Stimulated activated CD4-positive, alpha-beta T cell treated with anti-CD3 and anti-CD28 coated beads, Interleukin-4, amount 100 ng/mL, for 1 hour (primary cell): ENCODE results near the gene TTYH2.
"Not testable (repeated sequence)": the region's sequence is repeated elsewhere in the genome, so short reads cannot be mapped to it uniquely, and the experiment has no call there.

Source experiments
- DNase-seq: peaks from one replicate; pipeline ENCODE4 v3.0.0-alpha.2; 2020

The TTYH2 gene

DNA sequence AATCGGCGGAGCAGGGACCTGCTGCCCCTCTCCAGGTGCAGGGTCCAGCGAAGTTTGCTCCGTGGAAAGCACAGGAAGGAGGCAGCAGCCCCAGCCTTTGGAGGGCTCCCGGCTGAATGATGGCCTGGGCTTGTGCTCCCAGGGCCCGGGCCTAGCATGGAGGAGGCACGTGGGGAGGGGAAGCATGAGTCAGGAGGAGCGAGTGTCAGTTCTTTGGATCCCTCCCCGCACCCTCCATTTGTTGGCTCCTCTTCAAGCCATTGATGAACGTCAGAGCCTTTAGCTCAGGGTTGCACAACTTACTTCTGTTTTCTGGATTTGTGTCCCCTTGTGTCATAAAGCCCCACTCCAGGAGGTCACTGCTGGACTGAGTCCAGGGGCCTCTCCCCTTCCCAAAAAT lies 25.8 kb downstream of the TTYH2 start:
- no peak for DNase-seq

GRCh38 chr17:74240618-74241205 lies 27.3 kb downstream of the TTYH2 start:
- DNase-seq, result no peak

DNA sequence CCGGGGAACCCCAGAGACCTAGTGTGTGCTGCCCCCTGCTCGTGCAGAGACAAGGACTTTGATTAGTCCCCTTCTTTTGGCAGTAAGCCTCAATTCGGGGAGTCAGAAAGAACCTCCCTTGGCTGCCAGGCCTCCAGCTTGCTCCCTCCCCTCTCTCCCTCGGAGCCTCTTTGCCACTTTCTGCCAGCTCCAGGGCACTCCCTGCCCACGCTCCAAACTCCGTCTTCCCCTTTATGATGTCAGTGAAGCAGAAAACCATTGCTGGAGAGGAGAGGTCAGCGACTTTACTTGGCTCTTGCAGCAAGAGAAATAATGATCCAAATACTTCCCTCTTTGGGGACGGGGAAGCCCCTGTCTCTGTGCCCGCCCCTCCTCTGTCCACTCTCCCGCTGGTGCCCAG lies 28.1 kb downstream of the TTYH2 start:
- DNase-seq, result no peak

- no peak for DNase-seq
Observed at GRCh38 chr17:74241847-74242246, 28.5 kb downstream of the TTYH2 start.

DNA sequence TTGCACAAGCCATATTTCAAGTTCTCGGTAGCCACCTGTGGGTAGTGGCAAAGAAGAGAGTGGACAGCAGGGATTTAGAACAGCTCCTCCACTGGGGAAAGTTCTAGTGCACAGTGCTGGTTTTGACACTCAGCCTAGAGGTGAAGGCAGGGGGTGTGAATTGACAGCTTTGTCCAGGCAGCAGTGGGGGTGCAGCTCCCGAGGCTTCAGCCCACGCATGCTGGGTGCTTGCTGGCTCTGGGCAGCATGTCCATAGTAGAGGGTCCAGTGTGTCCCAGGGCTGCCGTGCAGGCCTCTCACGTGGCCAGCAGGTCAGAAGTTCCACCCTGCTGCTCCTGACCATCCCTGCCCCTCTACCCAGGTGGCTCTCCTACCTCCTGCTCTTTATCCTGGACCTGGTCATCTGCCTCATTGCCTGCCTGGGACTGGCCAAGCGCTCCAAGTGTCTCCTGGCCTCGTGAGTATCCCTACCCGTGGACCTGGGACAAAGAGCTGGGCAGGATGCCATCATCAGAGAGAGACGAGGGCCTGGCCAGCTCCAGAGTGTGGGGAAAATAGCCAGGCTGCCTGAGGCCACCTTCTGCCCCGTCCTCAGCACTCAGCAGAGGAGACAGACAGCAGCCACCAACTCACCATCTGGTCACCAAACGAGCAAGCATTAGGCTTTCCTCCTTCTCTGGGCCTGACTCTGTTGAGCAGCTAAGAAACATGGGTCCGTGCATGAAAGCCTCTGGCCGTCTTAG lies 29.8 kb downstream of the TTYH2 start:
- DNase-seq, result no peak

GRCh38 chr17:74244128-74244527 lies 30.8 kb downstream of the TTYH2 start:
- DNase-seq, result no peak

DNA sequence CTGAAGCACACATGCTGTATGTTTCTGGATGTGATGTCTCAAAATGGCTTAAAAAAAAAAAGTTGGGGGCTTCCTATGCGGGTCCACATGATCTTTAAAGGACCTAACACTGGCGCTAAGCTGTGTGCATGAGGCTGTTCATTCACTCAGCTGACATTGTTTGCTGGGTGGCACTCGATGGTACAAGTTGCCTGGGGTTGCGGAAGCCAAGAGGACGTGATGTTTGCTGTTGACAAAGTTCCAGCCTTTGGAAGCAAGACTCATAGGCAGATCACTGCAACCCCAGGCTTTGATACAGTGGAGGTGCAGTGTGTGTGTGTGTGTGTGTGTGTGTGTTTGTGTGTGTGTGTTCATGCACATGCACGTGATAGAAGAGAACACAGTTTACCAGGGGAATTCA lies 31.2 kb downstream of the TTYH2 start:
- no peak for DNase-seq

DNA sequence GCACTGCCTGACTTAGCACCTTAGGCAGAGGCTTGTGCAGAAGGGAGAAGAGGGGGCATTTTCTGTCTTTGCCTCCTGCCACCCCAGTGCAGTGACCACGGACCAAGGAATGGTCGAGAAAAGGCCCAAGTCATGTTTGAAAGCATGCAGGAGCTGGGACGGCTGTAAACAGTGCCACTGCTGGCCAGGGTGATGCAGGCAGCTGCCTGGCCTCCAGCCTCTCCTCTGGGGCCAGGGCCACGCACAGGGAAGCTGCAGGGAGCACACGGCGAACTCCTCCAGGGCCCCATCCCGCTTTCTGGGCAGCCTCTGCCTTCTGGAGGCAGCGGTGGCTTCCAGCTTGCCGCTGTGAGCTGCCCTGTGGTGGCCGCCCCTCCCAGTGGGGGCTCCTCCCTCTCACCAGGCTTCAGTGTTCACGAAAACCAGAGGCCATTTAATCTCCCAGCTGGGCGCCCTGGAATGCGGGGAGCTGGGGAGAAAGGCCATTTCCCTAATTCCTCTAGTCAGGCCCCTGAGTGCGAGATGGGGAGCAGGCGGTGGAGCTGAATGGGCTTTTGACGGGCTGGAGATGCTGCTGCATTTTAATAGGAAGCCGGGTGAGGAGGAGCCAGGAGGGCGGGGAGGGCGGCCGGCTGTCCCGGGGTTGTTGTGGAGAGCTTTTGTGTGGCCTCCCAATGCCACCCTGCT lies 31.9 kb downstream of the TTYH2 start:
- DNase-seq, result no peak

GRCh38 chr17:74245871-74246270 lies 32.5 kb downstream of the TTYH2 start:
- DNase-seq, result no peak

DNA sequence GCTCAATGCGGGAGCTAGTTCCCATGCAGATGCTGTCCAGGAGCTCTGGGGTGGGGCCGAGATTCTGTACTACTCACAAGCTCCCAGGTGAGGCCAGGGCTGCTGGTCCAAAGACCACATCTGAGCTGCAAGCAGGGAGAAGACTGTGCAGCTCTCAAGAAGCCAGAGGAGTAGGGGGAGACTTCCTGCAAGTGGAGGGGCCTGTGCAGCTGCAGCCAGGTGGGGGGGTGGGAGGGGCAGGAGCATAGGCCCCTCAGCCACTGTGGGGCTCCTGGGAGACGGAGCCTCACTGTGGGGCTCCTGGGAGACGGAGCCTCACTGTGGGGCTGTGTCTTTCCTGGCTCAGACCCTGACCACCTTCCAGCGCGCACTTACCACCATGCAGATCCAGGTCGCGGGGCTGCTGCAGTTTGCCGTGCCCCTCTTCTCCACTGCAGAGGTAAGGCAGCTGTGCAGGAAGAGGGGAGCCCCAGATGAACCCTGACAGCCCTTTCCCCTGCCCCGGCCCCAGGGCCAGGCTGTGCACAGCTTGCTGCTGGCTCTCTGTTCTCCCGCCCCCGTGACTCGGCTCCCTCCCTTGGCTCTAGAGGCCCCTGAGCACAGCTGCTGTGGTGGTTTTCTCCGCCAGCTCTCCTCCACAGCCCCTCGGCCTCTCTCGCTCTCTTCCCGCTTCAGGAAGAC lies 36.4 kb downstream of the TTYH2 start:
- DNase-seq, result no peak

GRCh38 chr17:74250324-74250995 lies 37.1 kb downstream of the TTYH2 start:
- DNase-seq, result no peak

GRCh38 chr17:74251051-74251450 lies 37.7 kb downstream of the TTYH2 start:
- no peak for DNase-seq

- no peak for DNase-seq
Observed at GRCh38 chr17:74251569-74251968, 38.2 kb downstream of the TTYH2 start.

GRCh38 chr17:74252211-74252610 lies 38.8 kb downstream of the TTYH2 start:
- no peak for DNase-seq

DNA sequence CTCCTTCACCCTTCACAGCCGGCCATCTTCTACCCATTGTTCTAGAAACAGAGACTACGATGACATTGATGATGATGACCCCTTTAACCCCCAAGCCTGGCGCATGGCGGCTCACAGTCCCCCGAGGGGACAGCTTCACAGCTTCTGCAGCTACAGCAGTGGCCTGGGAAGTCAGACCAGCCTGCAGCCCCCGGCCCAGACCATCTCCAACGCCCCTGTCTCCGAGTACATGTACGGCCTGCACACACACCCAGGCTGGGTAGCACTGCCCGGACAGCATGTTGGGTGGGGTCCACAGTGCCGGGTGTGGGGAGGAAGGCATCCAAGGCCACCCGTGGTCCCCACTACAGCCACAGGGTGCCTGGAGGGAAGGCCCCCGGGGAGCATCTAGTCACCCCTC lies 39.7 kb downstream of the TTYH2 start:
- no peak for DNase-seq

- DNase-seq, result no peak
Observed at GRCh38 chr17:74257311-74257710, 43.9 kb downstream of the TTYH2 start.

GRCh38 chr17:74259667-74260524 lies 46.5 kb downstream of the TTYH2 start:
- DNase-seq, result no peak

- no peak for DNase-seq
Observed at GRCh38 chr17:74260525-74260850, 47.1 kb downstream of the TTYH2 start.

DNA sequence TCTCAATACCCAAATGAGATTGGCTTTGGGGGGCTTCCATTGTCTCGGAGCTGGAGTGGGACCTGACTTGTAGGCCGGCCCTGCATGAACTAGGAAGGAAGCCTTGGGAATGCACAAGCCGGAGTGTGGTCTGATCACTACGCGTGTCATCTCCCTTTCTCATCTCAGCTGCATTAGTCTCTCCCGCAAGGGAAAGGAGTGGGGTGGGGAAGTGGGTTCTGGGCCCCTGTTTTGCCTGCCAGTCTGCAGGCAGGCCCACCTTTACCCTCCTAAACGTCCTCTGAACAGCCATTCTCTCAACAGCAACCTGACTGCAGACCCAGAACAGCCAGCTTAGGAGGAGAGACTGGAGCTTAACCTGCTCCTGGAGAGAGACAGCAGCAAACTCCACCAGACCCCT lies 49.2 kb downstream of the TTYH2 start:
- no peak for DNase-seq

DNA sequence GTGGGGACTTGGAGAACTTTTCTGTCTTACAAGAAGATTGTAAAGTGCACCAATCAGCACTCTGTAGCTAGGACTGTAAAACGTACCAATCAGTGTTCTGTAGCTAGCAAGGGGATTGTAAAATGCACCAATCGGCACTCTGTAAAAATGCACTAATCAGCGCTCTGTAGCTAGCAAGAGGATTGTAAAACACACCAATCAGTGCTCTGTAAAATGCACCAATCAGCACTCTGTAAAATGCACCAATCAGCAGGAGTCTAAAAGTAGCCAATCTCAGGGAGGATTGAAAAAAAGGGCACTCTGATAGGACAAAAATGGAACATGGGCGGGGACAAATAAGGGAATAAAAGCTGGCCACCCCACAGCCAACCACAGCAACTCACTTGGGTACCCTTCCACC lies 53.7 kb downstream of the TTYH2 start:
- not testable (repeated sequence) for DNase-seq

GRCh38 chr17:74267579-74267978 lies 54.2 kb downstream of the TTYH2 start:
- DNase-seq, result no peak

GRCh38 chr17:74267987-74268499 lies 54.7 kb downstream of the TTYH2 start:
- no peak for DNase-seq
